GM19035 (cell line): Measurements from ENCODE around the gene TNNT1.

Experiments used
- ATAC-seq: cut with Tn5 transposase; IDR thresholded peaks from one replicate; pipeline ENCODE4 v1.9.1; 2021; ENCODE audit not compliant: unreplicated experiment

TNNT1 gene

GRCh38 chr19:55146078-55146704 lies 2.8 kb downstream of the TNNT1 start:
- ATAC-seq: no peak

- no peak for ATAC-seq
These were observed 3.8 kb downstream of the TNNT1 start for GRCh38 chr19:55145232-55145631.

- ATAC-seq: no peak
These were observed 7.3 kb downstream of the TNNT1 start for GRCh38 chr19:55141696-55142095.

GRCh38 chr19:55137915-55138314 lies 11.1 kb downstream of the TNNT1 start:
- ATAC-seq: no peak

GRCh38 chr19:55136399-55137102 lies 12.5 kb downstream of the TNNT1 start:
- ATAC-seq: no peak

- ATAC-seq: no peak
These were observed 14.3 kb downstream of the TNNT1 start for GRCh38 chr19:55134736-55135135.

GRCh38 chr19:55133639-55134444 lies 15.2 kb downstream of the TNNT1 start:
- ATAC-seq: no peak

GRCh38 chr19:55132453-55133129 lies 16.4 kb downstream of the TNNT1 start:
- no peak for ATAC-seq

- ATAC-seq: no peak
These were observed 17.6 kb downstream of the TNNT1 start for GRCh38 chr19:55131421-55131820.

- no peak for ATAC-seq
These were observed 30.0 kb downstream of the TNNT1 start for GRCh38 chr19:55119053-55119452.

GRCh38 chr19:55118401-55118991 lies 30.5 kb downstream of the TNNT1 start:
- no peak for ATAC-seq

GRCh38 chr19:55117663-55118391 lies 31.2 kb downstream of the TNNT1 start:
- ATAC-seq: peak; percentile 83

- peak; percentile 27 for ATAC-seq
These were observed 31.9 kb downstream of the TNNT1 start, which contains the start of gene PPP1R12C for GRCh38 chr19:55116859-55117662. Gene PPP1R12C (minus strand): TSS chr19:55117637. CDS start chr19:55117543, 94 bp downstream.

- ATAC-seq: no peak
These were observed 32.7 kb downstream of the TNNT1 start for GRCh38 chr19:55116232-55116858.

- ATAC-seq: no peak
These were observed 33.5 kb downstream of the TNNT1 start for GRCh38 chr19:55115446-55116065.

- ATAC-seq: no peak
These were observed 34.4 kb downstream of the TNNT1 start for GRCh38 chr19:55114566-55115145.

- ATAC-seq: no peak
These were observed 35.4 kb downstream of the TNNT1 start for GRCh38 chr19:55113570-55114039.
